Uterus (tissue), 2 donors: ENCODE measurements around the gene ZW10.

ENCODE experiments used
- CTCF ChIP-seq, 4 experiments: fragments of 200-600 bp in 2 of 4; fragments of 450-650 bp in 2 of 4; sonication (generic) in 2 of 4; IDR thresholded peaks; one replicate each; pipeline ENCODE4 v1.5.1; 2016 to 2019; ENCODE audit warnings: antibody characterized with exemption in 4 of 4, mild to moderate bottlenecking in 2 of 4, moderate library complexity in 1 of 4
- POLR2A ChIP-seq, 2 donors: fragments of 450-650 bp; IDR thresholded peaks; one replicate each; pipeline ENCODE4 v1.6.1; 2016; ENCODE audit warnings: antibody characterized with exemption in 2 of 2, mild to moderate bottlenecking in 1 of 2, moderate library complexity in 1 of 2

DNA sequence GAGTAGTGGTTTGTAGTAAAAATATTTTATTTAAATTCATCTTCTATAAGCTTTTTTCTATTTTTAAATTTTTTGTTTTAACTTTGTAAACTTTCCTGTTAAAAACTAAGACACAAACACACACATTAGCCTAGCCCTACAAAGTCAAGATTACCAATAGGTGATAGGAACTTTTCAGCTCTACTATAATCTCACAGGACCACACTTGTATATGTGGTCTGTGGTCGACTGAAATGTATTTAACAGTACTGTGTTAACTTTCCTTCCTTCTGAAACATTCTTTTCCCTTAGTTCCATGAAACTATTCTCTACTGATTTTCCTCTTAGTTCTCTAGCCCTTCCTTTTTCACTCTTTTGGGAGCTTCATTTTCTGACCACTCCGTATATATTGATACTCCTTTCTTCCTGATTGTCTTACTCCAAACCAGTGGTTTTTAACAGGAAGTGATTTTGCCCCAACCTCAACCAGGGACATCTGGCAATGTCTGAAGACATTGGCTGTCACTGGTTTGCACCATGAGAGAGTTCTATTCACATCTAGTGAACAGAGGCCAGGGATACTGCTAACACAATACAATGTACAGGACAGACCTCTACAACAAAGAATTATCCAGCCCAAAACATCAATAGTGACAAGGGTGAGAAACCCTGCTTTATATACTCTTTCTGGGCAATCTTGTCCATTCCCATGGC, 8.8 kb downstream of the ZW10 start:
- no peak for TF ChIP-seq CTCF (IDR thresholded peaks at IDR 0.05)
- no peak for TF ChIP-seq POLR2A (IDR thresholded peaks at IDR 0.05)
